NCI-H1105 treated with DMSO at 0.1 percent for 48 hours (cell line): Measurements from ENCODE around the gene ROR1.

Experiments used
- DNase-seq: peaks from one replicate; lab custom pipeline; 2025; lab: John Stamatoyannopoulos, UW

The ROR1 gene

DNA sequence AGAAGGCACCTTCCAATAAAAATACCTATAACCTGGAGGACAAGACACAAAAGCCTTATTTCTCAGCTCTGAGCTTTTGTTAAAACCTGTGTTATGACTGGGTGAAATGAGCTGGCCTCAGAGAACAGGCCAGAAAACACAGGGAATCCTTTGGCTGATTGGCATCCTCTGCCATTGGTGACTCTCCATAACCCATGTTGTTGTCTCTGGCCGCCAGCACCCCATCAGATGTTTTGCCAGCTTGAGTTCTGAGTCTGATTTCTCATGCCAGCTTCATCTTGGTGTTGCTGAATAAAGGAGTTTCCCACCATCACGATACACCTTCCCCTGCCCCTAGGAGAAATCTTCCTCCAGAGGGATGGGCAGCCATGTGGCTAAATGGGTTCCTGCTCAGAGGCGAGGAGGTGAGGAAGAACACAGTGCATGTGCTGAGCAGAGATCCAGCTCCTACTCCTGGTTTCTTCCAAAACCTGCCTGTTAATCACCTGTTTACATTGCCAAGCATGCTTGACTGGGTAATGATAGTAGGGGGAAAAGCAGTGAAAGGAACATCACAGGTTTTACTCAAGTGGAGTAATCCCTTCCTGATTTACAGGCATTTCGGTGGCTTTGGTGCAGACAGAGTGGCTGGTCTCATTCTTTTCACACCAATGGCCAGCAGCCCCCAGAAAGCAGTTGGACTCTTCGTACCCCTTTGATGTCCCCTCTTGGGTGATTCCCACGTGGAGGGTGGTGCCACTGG lies 109.8 kb downstream of the ROR1 start:
- DNase-seq: no peak

- no peak for DNase-seq
Observed at GRCh38 chr1:63884486-63884885, 110.7 kb downstream of the ROR1 start.

DNA sequence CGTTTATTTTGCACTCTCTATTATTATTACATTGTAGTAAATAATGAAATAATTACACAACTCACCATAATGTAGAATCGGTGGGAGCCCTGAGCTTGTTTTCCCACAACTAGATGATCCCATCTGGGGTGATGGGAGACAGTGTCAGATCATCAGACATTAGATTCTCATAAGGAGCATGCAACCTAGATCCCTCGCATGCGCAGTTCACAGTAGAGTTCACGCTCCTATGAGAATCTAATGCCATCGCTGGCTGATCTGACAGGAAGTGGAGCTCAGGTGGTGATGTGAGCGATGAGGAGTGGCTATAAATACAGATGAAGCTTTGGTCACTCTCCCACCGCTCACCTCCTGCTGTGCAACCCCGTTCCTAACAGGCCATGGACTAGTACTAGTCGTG lies 112.1 kb downstream of the ROR1 start:
- DNase-seq: no peak

DNA sequence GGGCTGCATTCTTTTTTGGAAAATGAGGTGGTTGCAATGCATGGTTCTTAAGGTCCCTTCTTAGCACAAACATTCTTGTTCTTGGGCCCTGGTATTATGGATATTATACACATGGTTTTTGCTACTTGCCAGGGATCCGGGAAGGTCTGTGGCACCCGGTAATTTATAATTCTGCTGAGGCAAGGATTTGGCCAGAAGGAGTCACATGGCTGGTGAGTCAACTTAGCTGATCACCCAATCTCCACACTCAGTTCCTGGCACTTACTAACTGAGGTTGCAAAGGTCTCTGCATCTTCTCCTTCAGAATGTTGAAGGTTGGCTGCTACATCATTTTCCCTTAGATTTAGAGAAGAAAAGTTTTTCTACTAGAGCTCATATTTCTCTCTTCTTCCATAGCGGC lies 112.5 kb downstream of the ROR1 start:
- no peak for DNase-seq

DNA sequence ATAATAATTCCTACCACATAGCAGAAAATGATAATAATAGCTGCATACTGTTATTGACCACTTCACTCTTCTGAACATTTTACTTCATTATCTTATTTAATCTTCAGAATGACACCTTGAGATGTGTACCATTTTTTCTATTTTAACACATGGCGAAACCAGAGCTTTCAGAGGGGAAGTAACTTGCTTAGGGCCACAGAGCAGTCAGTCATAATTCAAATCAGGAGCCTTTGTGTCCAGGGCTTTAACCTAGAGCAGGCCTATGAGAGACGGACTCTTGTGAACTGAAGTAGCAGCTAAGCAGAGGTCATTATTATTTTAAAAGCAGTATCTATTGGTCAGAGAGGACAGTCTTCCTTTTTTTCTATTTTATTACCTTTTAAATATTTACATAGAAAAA lies 114.0 kb downstream of the ROR1 start:
- DNase-seq: no peak

DNA sequence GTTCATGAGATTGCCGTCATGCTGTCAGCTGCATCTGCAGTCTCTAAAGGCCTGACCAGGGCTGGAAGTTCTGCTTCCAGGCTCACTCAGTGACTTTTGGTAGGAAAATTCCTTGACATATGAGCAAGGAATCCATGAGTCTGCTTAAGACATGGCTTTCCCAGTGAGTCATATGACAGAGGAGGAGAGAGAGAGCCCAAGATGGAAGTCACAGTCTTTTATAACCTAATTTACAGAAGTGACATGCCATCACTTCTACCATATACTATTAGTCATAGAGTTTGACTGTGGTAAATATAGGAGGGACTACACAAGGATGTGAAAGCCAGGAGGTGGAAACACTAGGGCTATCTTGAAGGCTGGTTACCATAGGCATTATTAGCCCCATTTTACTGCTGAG lies 115.2 kb downstream of the ROR1 start:
- no peak for DNase-seq

DNA sequence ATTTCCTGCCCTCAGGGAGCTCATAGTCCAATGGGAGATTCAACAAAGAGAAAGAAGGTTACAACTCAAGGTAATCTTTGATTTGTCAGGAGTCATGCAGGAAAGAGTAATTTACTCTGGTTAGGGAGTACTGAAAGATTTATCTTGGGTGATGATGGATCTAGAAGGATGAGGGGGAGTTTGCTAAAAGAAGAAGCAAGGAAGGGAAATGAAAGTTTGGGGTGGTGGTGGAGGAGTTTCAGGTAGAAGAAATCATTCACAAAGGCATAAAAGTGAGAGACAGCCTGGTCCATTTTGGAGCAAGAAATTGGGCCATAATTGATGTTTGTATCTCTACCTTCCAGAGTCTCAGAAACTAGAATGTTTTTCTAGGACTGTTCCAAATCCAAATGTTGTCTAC lies 116.7 kb downstream of the ROR1 start:
- no peak for DNase-seq

- DNase-seq: no peak
Observed at GRCh38 chr1:63891060-63891690, 117.4 kb downstream of the ROR1 start.

DNA sequence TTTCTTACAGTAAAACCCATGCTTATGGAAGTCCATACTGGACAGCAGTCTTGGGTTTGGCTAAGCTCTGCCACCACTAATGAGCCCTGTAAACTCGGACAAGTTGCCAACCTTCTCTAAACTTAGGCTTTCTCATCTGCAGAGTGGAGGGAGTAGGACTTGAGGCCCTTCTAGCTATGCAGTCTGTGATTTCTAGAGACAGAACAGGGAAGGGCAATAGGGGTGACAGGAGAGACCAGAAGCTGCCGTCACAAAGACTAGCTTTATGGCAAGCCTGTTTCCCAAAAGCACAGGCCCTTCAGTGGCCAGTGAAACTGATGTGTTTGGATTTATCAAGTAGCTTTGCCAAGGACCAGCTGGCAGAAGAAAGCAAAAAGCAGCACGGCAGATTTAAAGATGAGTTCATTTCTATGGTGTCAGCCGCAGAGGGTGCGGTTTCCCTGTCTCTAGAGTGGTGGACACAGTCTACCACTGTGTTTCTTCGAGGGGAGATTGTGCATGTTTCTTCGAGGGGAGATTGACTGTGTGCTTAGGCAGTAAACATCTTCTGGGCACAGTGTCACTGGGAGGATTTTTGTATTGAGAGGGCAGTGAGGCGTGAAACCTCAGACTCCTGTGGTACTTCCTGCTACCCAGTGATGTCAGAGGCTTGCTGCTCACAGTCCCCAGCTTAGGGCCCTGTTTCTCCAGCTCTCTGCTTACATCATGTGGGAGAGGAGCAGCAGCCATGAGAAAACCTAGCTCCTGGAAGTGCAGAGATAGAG lies 119.0 kb downstream of the ROR1 start:
- no peak for DNase-seq

GRCh38 chr1:63893976-63894375 lies 120.2 kb downstream of the ROR1 start:
- DNase-seq: no peak

DNA sequence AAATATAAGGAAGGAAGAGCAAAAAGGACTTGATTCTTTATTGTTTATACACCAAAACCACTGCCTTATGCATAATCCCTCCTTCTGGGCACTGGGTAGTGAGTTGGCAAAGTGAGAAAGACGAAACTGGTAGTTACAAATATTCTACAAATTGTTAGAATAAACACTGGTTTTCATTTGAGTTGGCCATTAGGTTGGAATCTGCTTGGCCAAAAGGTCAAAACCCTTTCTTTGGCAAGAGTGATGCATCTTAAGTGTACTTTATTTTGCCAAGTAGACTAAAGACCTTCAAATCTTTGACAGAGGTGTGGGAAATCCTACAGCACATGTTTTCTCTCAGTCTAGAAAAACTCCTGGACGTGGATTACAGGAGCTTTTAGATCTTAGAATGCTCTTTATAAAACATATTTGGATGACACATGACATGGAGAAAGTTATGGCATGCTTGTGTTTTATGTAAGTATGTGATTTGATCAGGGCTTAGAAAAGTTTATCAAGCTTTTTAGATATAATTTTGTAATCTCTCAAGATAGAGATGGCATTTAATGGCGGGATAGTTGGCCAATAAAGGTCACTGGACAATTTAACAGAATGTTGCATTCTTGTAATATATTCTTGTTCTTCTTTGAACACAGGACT lies 120.9 kb downstream of the ROR1 start:
- no peak for DNase-seq

DNA sequence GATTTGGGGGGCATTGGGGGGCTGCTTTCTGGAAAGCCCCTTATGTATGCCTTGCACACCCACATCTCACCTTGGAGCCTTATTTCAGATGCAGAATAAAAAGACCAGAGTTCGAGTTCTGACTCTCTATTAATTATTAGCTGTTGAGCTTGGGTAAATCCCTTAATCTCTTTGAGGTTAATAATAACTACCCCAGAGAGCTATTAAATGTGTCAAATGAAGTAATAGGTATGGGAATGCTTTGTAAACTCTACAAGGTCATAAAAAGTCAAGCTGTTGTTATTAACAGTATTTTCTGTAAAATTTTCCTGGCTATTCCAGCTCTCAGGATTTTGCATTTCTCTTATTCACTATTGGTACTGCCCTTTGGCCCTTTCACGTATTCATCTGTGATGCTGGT lies 122.9 kb downstream of the ROR1 start:
- no peak for DNase-seq

- no peak for DNase-seq
Observed at GRCh38 chr1:63898428-63899196, 124.8 kb downstream of the ROR1 start.

GRCh38 chr1:63901094-63901493 lies 127.3 kb downstream of the ROR1 start:
- no peak for DNase-seq

DNA sequence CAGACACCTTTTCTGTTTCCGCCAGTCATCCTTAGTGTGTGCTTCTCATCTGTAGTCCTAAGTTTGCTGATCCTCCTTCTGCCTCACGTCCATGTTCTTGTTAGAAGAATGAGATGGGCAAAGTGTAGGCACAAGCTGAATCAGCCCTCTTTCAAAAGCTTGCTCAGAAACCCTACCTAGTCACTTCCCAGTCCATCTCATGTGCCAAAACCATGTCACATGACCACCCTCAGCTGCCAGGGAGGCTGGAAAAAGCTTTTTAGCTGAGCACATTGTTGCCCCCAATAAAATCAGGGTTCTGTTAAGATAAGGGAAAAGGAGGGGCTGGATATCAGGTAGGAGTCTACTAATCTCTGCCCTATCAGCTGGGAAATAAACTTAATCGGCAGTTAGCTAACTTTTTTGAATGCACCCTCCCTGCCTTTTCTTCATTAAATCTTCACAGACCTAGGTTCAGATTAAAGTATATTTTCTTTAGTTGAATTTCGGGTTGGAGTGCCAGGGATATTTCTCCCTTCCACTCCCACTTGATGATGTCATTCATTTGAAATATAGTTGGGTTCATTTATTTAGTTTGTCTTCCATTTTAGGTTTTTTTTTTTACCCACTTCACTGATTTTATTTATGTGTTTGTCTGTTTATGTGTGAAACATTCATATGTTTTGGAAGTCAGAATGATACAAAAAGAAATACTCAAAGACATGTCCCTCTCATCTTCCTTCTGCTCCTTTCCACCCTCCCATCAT lies 129.2 kb downstream of the ROR1 start:
- no peak for DNase-seq

DNA sequence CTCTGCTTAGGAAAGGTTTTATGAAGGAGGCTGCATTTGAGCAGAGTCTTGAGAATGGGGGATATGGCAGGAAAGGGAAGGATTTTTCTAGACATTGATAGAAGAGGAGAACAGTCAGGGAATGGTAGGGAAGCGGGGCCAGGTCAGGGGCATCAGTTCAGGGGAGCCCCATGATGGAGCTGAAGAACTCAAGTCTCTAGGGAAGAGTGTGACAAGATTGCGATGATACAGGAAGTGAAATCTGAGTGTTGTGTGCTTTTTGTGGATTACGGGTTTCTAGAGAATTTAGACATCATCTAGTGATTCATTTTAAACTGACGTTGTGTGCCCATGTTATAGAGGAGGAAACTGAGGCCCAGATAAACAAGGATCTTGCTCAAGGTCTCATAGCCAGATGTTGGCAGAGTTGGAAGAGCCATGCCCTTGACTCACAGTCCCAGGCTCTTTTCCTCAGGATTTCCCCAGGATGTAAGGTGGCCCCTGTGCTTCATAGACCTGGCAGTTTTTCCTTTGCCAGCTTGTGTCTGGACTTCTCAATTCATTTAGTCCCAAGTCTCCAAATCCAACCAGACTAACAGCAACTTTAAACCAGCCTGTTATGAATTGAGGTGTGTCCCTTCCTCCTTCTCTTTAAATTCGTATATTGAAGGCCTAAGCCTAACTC lies 130.3 kb downstream of the ROR1 start:
- DNase-seq: no peak

DNA sequence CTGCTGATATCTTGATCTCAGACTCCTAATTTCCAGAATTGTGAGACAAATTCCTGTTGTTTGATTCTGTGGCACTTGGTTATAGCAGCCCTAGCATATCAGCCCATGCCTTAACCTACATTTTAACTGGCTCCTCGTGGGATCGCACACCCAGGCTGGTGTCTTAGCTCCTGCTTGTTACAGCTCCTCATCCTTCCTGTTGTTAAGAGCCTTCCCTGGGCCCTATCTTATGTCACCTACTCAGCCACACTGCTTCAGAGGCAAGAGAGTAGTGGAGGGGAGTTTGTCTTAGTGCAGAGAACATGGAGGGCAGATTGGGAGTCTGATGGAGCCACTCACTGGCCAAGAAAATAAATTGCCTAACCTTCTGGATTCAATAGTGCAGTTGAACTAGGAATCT lies 131.0 kb downstream of the ROR1 start:
- DNase-seq: no peak

GRCh38 chr1:63906047-63906704 lies 132.4 kb downstream of the ROR1 start:
- no peak for DNase-seq

GRCh38 chr1:63907051-63907450 lies 133.2 kb downstream of the ROR1 start:
- DNase-seq: no peak

DNA sequence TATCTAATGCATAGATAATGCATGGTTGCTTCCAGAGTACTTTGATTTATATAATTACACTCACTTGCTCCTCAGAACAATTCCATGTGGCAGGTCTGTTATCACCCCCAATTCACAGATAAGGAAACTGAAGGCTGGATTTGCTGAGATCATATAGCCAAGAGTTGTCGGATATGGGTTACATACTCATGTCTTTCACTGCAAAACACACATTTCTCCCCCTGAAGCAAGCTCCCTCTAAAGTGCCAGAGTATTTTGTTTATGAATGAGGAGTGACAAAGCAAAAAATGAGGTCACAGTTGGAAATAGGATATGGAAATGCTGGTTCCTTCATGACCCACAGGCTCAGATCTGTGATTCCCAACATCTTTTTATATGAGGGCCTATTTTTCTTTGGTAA lies 134.2 kb downstream of the ROR1 start:
- DNase-seq: no peak
